Putamen (tissue), 1 donor: ENCODE results near the gene RERE.

Experiments used
- DNase-seq: peaks from one replicate; pipeline ENCODE4 v3.0.0-alpha.2; 2016; ENCODE audit warnings: low spot score

The RERE gene

GRCh38 chr1:8361198-8361849 is 456.1 kb downstream of the RERE start:
- no peak for DNase-seq

DNA sequence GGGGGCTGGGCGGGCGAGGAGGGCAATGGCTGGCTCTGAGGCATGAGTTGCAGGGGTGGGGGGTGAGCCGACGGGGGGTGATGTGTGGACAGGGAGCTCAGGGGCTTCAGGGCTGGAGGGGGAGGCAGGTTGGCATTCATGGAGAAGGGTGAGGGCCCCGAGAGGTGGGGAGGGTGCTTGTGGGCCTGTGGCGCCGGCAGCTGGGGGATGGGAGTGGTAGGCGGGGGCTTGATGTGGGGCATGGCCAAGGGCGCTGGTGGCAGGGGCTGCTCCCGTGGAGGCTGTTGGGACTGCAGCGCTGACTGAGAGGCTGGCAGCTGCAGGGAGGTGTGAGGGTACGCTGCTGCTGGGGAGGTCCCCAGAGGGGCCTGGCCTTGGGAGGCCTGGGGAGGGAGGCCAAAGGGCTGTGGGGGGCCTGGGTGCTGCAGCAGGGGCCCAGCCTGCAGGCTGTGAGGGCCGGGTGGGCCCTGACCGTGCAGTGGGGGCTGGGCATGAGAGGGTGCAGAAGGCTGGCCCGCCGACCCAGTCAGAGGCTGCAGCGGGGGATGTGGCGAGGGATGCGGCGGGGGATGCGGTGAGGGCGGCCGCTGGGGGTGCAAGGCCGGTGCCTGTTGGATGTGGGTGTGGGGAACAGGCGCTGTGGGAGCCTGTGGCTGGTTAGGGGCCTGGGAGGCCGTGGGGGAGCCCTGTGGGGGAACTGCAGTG is 456.8 kb downstream of the RERE start:
- DNase-seq: no peak

- DNase-seq: no peak
These were observed 457.6 kb downstream of the RERE start for GRCh38 chr1:8359617-8360481.

GRCh38 chr1:8358897-8359616 is 458.4 kb downstream of the RERE start:
- DNase-seq: no peak

GRCh38 chr1:8358241-8358896 is 459.1 kb downstream of the RERE start:
- DNase-seq: no peak

DNA sequence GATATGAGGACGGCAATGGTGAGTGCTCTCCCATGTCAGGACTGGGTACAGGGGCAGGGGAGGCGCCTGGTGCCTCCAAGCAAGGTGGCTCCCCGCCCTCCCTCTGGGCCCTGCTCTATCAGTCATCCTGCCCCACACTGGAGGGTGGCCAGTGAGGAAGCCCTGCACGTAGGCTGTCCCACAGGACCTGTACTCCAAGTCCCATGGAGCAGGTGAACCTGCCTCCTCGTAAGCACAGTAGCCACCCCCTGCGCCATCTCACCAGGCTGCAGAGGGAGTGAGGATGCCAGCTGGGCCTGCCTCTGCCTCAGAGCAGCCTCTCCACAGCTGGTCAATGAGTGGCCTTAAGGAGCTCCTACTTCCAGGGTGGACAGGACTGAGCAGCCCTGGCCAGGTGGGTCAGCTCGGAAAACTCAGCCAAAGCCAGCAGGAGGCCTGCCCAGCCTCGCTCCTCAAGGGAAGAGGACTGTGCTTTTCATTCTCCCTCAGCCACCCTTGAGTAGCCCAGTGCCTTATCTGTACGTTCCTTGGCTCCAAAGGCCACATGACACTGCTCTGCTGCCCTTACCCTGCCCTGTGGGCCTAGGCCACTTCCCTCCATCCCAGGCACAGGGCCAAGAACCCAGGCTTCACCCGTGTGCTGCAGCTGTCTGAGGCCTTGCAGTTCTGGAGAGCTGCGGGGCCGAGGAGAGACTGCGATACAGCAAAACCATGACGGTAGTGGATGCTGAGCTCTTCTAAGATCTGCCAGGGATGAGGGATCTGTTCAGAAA is 459.9 kb downstream of the RERE start:
- no peak for DNase-seq

DNA sequence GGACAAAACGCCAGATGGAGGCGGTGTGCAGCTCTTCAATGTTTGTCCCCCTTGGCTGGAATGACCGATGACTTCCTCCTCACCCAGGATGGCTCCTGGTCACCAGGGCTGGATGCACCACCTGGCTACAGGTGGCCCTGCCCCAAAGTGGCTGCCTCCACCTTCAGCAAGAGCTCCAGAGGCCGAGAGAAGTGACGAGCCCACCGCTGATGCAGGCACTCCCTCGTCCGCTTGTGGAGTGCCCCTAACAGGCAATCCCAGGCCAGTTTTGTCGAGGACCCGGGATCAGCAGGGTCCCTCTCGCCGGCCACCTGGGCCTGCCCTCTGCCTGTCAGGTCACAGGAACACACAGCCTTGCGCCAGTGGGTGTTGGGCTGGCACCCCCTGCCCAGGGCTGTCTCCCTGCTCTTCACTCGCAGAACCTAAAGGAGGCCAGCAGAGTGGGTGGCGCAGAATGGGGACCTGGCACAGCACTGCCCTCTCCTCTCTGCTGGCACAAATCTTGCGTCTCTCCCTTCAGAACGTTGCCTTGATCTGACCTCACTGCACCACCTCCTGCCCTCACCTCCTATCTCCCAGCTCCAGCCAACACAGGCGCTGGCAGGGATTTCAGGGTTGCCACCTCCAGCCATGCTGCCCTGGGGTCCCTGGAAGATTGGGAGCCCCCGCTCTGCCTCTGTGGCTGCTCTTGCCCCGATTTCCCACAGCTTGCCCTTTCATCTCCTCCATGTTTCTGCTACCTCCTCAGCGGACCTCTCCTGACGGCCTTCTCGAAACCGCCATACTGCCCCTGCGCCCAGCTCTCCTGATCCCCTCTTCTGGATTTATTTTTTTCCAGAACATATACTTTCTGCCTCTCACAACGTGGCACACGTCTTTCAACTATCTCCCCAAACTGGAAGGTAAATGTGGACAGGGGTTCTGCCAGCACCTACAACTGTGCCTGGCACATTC is 460.9 kb downstream of the RERE start:
- no peak for DNase-seq

GRCh38 chr1:8355439-8356255 is 461.8 kb downstream of the RERE start:
- no peak for DNase-seq

DNA sequence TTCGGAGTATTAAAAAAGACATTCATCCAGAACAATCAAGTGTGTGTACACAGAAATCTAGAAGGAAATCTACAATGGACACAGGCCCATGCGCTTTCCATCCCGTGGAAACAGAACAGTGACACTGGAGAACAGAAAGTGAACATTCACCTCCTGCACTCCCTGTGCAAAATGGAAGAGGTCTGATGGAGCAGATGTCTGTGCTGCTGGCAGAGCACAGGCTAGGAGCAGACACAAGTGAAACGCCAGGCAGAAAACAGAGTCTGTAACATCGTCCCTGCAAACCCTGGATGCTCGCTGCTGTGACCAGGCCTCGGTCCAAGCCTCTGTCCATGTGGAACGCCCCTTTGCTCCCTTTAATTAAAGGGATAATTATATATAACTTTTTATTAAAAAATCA is 463.4 kb downstream of the RERE start:
- no peak for DNase-seq

- no peak for DNase-seq
These were observed 464.3 kb downstream of the RERE start for GRCh38 chr1:8352886-8353785.

- DNase-seq: no peak
These were observed 465.0 kb downstream of the RERE start for GRCh38 chr1:8352471-8352845.

- DNase-seq: no peak
These were observed 465.6 kb downstream of the RERE start for GRCh38 chr1:8351693-8352470.

DNA sequence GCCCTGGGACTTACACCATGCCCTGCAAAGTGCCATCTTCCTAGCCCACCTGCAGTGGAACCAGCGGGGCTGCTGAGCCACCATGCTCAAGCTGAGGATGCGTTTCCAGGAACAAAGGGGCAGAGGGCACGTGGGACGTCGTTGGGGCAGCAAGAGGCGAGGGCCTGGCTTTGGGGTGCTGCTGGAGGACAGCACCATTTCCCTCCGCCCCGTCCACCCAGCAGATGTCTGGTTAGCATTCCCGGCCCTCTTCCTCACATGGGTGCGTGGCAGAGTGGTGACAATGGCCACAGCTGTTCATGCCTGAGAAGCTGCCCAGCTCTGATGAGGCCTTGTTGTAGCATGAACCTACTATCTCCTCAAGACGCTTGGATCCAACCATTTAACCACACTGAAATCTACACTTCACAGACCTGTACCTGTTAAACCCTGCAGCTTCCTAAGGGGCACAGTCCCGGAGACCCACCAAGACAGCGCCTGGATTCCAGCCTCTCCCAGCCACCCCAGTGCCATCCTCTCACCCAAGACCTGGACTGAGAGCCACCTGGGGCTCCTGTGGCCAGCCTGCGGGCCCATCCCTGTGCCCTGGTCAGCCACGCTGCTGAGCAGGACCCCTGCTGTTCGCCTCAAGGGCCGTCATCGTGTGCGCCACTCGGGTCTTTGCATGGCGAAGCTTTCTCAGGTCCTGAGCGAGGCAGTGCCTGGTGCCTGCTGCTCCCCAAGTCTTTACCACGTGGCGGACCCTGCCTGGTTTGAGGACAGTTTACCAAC is 466.3 kb downstream of the RERE start:
- DNase-seq: no peak

GRCh38 chr1:8349961-8350360 is 467.5 kb downstream of the RERE start:
- no peak for DNase-seq

DNA sequence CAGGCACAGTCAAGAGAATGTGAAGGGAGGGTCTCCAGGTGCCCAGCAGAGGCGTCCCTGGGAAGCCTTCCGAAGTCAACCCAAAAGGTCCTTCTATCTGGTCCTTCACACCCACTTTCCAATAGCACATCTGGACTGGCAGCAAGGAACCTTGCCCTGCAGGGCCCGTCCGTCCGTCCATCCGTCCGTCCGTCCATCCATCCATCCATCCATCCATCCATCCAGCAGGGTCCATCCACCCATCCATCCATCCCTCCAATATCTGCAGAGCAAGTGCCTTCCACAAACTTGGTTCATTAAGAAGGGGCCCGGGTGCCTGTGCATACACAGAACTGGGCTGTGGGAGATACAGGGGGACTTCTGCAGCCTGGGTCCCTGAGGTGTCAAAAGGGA is 468.0 kb downstream of the RERE start:
- no peak for DNase-seq

DNA sequence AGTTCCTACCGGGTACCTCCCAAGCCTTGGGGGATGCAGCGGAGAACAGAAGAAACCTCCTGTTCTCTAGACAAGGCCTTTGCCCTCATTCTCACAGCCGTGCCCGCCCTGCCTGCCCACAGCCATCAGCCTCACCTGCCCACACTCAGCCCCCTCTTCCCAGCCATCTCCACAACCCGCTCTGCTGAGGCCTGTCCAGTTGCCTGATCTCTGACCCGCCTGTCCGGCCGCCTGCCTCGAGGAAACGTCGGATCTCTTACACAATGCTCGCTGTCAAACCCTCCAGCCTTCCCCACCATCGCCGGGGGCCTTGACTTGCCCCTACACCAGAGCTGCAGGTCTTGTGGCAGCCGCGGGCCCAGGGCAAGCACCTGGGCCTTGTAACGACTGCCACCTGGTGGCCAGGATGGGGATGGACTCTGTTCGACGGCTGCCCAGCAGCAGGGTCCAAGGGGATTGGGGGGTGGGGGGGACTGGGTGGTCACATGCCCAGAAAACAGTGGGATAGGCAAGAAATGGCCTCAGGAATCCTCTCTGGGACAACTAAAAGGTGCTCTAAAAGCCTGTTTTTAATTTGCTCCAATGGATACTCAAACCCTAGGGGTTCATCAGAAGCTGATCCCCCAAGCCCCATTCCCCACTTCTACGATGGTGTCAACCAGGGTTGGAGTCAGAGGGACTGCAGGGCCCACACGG is 468.5 kb downstream of the RERE start:
- peak; percentile 43 for DNase-seq
